ENCODE data around the gene LRRC4C.

Gene LRRC4C

GRCh38 chr11:41056892-41057569, 402.4 kb downstream of the LRRC4C start:
- Histone ChIP-seq H3K4ac (ENCODE audit: low read depth in 1 of 2, low read length in 2 of 2) (no peak overlapping the region), H2BK15ac (ENCODE audit: low read depth, poor library complexity, severe bottlenecking) (no peak overlapping the region), H2AK5ac (ENCODE audit: low read length, severe bottlenecking) (no peak overlapping the region), H3K27me3 (ENCODE audit: control insufficient read depth in 1 of 2, insufficient read depth in 1 of 2, low read length in 2 of 2) (no peaks in the 10 kb centered on the region), H4K91ac (ENCODE audit: low read length) (no peak overlapping the region), H3K4me3 (ENCODE audit: insufficient read depth in 1 of 2, low read depth in 1 of 2, low read length in 2 of 2) (no peak overlapping the region), H3K36me3 (ENCODE audit: control insufficient read depth in 1 of 2, insufficient read depth in 2 of 2, low read depth in 1 of 2, low read length in 2 of 2) (no peaks in the 10 kb centered on the region), H2BK120ac (ENCODE audit: low read depth, low read length) (no peak overlapping the region), H3K4me2 (ENCODE audit: low read length, poor library complexity, severe bottlenecking) (no peak overlapping the region), H3K27ac (ENCODE audit: low read length, poor library complexity, severe bottlenecking) (no peak overlapping the region), H3K4me1 (ENCODE audit: control insufficient read depth, insufficient read depth, low read depth, low read length) (no peaks in the 10 kb centered on the region), H3K79me1 (replicated peaks; ENCODE audit: low read length, poor library complexity, severe bottlenecking) (no peaks in the 10 kb centered on the region), H3K9me3 (ENCODE audit: control insufficient read depth, low read length) (no peaks in the 10 kb centered on the region), H3K23ac (ENCODE audit: low read length in 2 of 2) (no peak overlapping the region), H3K9ac (ENCODE audit: low read length) (no peak overlapping the region), H3K14ac (ENCODE audit: low read length in 2 of 2) (no peak overlapping the region), H3K18ac (ENCODE audit: low read depth in 1 of 2, low read length in 2 of 2) (no peak overlapping the region), H2AFZ (ENCODE audit: low read depth, low read length) (no peak overlapping the region), H4K8ac (ENCODE audit: low read length) (no peak overlapping the region), H2BK5ac (ENCODE audit: low read depth, low read length, poor library complexity, severe bottlenecking) (no peak overlapping the region), H2BK12ac (ENCODE audit: low read length in 2 of 2) (no peak overlapping the region)
- WGBS: 77% methylated on average over 10 of the region's 11 CpGs
- DNase-seq: no peak

- Histone ChIP-seq H3K4ac (ENCODE audit: low read depth in 1 of 2, low read length in 2 of 2) (no peak overlapping the region), H3K23ac (ENCODE audit: low read length in 2 of 2) (no peak overlapping the region), H3K9me3 (ENCODE audit: control insufficient read depth, low read length) (no peaks in the 10 kb centered on the region), H2BK5ac (ENCODE audit: low read depth, low read length, poor library complexity, severe bottlenecking) (no peak overlapping the region), H3K14ac (ENCODE audit: low read length in 2 of 2) (no peak overlapping the region), H2BK12ac (ENCODE audit: low read length in 2 of 2) (no peak overlapping the region), H2BK15ac (ENCODE audit: low read depth, poor library complexity, severe bottlenecking) (no peak overlapping the region), H4K8ac (ENCODE audit: low read length) (no peak overlapping the region), H3K4me1 (ENCODE audit: control insufficient read depth, insufficient read depth, low read depth, low read length) (no peaks in the 10 kb centered on the region), H3K9ac (ENCODE audit: low read length) (no peak overlapping the region), H2AFZ (ENCODE audit: low read depth, low read length) (no peak overlapping the region), H2AK5ac (ENCODE audit: low read length, severe bottlenecking) (no peak overlapping the region), H3K4me2 (ENCODE audit: low read length, poor library complexity, severe bottlenecking) (no peak overlapping the region), H3K27ac (ENCODE audit: low read length, poor library complexity, severe bottlenecking) (no peak overlapping the region), H3K27me3 (ENCODE audit: control insufficient read depth in 1 of 2, insufficient read depth in 1 of 2, low read length in 2 of 2) (no peaks in the 10 kb centered on the region), H3K36me3 (ENCODE audit: control insufficient read depth in 1 of 2, insufficient read depth in 2 of 2, low read depth in 1 of 2, low read length in 2 of 2) (no peaks in the 10 kb centered on the region), H4K91ac (ENCODE audit: low read length) (no peak overlapping the region), H3K18ac (ENCODE audit: low read depth in 1 of 2, low read length in 2 of 2) (no peak overlapping the region), H3K79me1 (replicated peaks; ENCODE audit: low read length, poor library complexity, severe bottlenecking) (no peaks in the 10 kb centered on the region), H2BK120ac (ENCODE audit: low read depth, low read length) (no peak overlapping the region), H3K4me3 (ENCODE audit: insufficient read depth in 1 of 2, low read depth in 1 of 2, low read length in 2 of 2) (no peak overlapping the region)
- no peak for DNase-seq
Measured at GRCh38 chr11:41053894-41054293, 405.6 kb downstream of the LRRC4C start.

GRCh38 chr11:41051919-41052635, 407.4 kb downstream of the LRRC4C start:
- Histone ChIP-seq H4K8ac (ENCODE audit: low read length) (no peak overlapping the region), H3K4me1 (ENCODE audit: control insufficient read depth, insufficient read depth, low read depth, low read length) (no peaks in the 10 kb centered on the region), H2BK15ac (ENCODE audit: low read depth, poor library complexity, severe bottlenecking) (no peak overlapping the region), H3K9me3 (ENCODE audit: control insufficient read depth, low read length) (no peaks in the 10 kb centered on the region), H3K36me3 (ENCODE audit: control insufficient read depth in 1 of 2, insufficient read depth in 2 of 2, low read depth in 1 of 2, low read length in 2 of 2) (no peaks in the 10 kb centered on the region), H3K27me3 (ENCODE audit: control insufficient read depth in 1 of 2, insufficient read depth in 1 of 2, low read length in 2 of 2) (no peaks in the 10 kb centered on the region), H3K79me1 (replicated peaks; ENCODE audit: low read length, poor library complexity, severe bottlenecking) (no peaks in the 10 kb centered on the region), H2AFZ (ENCODE audit: low read depth, low read length) (no peak overlapping the region), H3K4me2 (ENCODE audit: low read length, poor library complexity, severe bottlenecking) (no peak overlapping the region), H3K4ac (ENCODE audit: low read depth in 1 of 2, low read length in 2 of 2) (no peak overlapping the region), H2BK12ac (ENCODE audit: low read length in 2 of 2) (no peak overlapping the region), H3K23ac (ENCODE audit: low read length in 2 of 2) (no peak overlapping the region), H2AK5ac (ENCODE audit: low read length, severe bottlenecking) (no peak overlapping the region), H3K4me3 (ENCODE audit: insufficient read depth in 1 of 2, low read depth in 1 of 2, low read length in 2 of 2) (no peak overlapping the region), H4K91ac (ENCODE audit: low read length) (no peak overlapping the region), H3K9ac (ENCODE audit: low read length) (no peak overlapping the region), H3K14ac (ENCODE audit: low read length in 2 of 2) (no peak overlapping the region), H3K18ac (ENCODE audit: low read depth in 1 of 2, low read length in 2 of 2) (no peak overlapping the region), H3K27ac (ENCODE audit: low read length, poor library complexity, severe bottlenecking) (no peak overlapping the region), H2BK5ac (ENCODE audit: low read depth, low read length, poor library complexity, severe bottlenecking) (no peak overlapping the region), H2BK120ac (ENCODE audit: low read depth, low read length) (no peak overlapping the region)
- DNase-seq: no peak
- WGBS: no CpG with 5 or more reads among the region's 3 CpGs

- no peak overlapping the region for H2BK12ac ChIP-seq (ENCODE audit: low read length in 2 of 2)
- H2AFZ ChIP-seq (ENCODE audit: low read depth, low read length): no peak overlapping the region
- H4K8ac ChIP-seq (ENCODE audit: low read length): no peak overlapping the region
- no peak overlapping the region for H4K91ac ChIP-seq (ENCODE audit: low read length)
- no peak overlapping the region for H3K27ac ChIP-seq (ENCODE audit: low read length, poor library complexity, severe bottlenecking)
- no peak overlapping the region for H3K4me2 ChIP-seq (ENCODE audit: low read length, poor library complexity, severe bottlenecking)
- no peaks in the 10 kb centered on the region for H3K79me1 ChIP-seq (replicated peaks; ENCODE audit: low read length, poor library complexity, severe bottlenecking)
- H3K4ac ChIP-seq (ENCODE audit: low read depth in 1 of 2, low read length in 2 of 2): no peak overlapping the region
- H2AK5ac ChIP-seq (ENCODE audit: low read length, severe bottlenecking): no peak overlapping the region
- H2BK120ac ChIP-seq (ENCODE audit: low read depth, low read length): no peak overlapping the region
- H3K23ac ChIP-seq (ENCODE audit: low read length in 2 of 2): no peak overlapping the region
- no peak overlapping the region for H2BK15ac ChIP-seq (ENCODE audit: low read depth, poor library complexity, severe bottlenecking)
- no peak overlapping the region for H3K14ac ChIP-seq (ENCODE audit: low read length in 2 of 2)
- DNase-seq: no peak
- no peak overlapping the region for H3K9ac ChIP-seq (ENCODE audit: low read length)
- H3K36me3 ChIP-seq (ENCODE audit: control insufficient read depth in 1 of 2, insufficient read depth in 2 of 2, low read depth in 1 of 2, low read length in 2 of 2): no peaks in the 10 kb centered on the region
- no peak overlapping the region for H3K4me3 ChIP-seq (ENCODE audit: insufficient read depth in 1 of 2, low read depth in 1 of 2, low read length in 2 of 2)
- H3K27me3 ChIP-seq (ENCODE audit: control insufficient read depth in 1 of 2, insufficient read depth in 1 of 2, low read length in 2 of 2): no peaks in the 10 kb centered on the region
- no peak overlapping the region for H3K18ac ChIP-seq (ENCODE audit: low read depth in 1 of 2, low read length in 2 of 2)
- no peaks in the 10 kb centered on the region for H3K4me1 ChIP-seq (ENCODE audit: control insufficient read depth, insufficient read depth, low read depth, low read length)
- no peaks in the 10 kb centered on the region for H3K9me3 ChIP-seq (ENCODE audit: control insufficient read depth, low read length)
- no peak overlapping the region for H2BK5ac ChIP-seq (ENCODE audit: low read depth, low read length, poor library complexity, severe bottlenecking)
Measured at GRCh38 chr11:41050791-41051190, 408.7 kb downstream of the LRRC4C start.

Measured in mesenchymal stem cell (in vitro differentiated cells and primary cell).